Activated CD4-positive, CD25-positive, alpha-beta regulatory T cell (primary cell): ENCODE results near the gene HSPA9.
"Not testable (repeated sequence)": the region's sequence is repeated elsewhere in the genome, so short reads cannot be mapped to it uniquely, and the experiment has no call there.

ENCODE experiments used
- DNase-seq, 4 experiments: peaks; one replicate each; lab custom pipeline; 2025; lab: John Stamatoyannopoulos, UW

HSPA9 gene

GRCh38 chr5:138529812-138530211, 45.4 kb downstream of the HSPA9 start:
- DNase-seq = no peak

GRCh38 chr5:138528744-138529469, 46.3 kb downstream of the HSPA9 start:
- no peak for DNase-seq

- DNase-seq = no peak
Measured at GRCh38 chr5:138528208-138528607, 47.0 kb downstream of the HSPA9 start.

GRCh38 chr5:138527170-138527569, 48.0 kb downstream of the HSPA9 start:
- no peak for DNase-seq

GRCh38 chr5:138523406-138523805, 51.8 kb downstream of the HSPA9 start:
- DNase-seq = no peak

GRCh38 chr5:138520971-138521370, 54.2 kb downstream of the HSPA9 start:
- DNase-seq = no peak

- DNase-seq = no peak
Measured at GRCh38 chr5:138517437-138517836, 57.8 kb downstream of the HSPA9 start.

- DNase-seq = no peak
Measured at GRCh38 chr5:138515556-138516245, 59.5 kb downstream of the HSPA9 start.

GRCh38 chr5:138514021-138514420, 61.2 kb downstream of the HSPA9 start:
- DNase-seq = no peak

- no peak for DNase-seq
Measured at GRCh38 chr5:138508958-138509357, 66.2 kb downstream of the HSPA9 start.

GRCh38 chr5:138507485-138507884, 67.7 kb downstream of the HSPA9 start:
- DNase-seq = not testable (repeated sequence)

- DNase-seq = no peak
Measured at GRCh38 chr5:138506370-138507306, 68.6 kb downstream of the HSPA9 start.

GRCh38 chr5:138504799-138505198, 70.4 kb downstream of the HSPA9 start:
- DNase-seq = no peak
